ENCODE results near the gene LARGE1.

Gene LARGE1

DNA sequence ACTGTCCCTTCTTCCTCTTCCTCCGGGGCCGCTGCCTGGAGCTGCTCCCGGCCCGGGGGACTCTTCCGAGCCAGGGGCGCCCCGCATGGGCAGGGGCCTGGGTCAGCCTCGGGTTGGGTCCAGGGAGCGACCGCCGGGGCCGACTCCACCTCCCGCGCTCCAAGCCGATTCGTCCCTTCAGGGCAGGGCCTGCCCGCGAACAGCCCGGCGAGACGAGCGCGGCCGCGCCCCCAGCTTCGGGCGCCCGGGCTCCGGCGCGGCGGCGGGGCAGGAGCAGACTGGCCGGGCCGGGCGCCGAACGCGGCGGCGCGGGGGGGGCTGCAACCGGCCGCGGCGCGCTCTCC, at the start of gene LARGE1:
LARGE1 (minus strand) TSS at position 280 of the 344 bp plus-strand sequence.
- H3K9me3 ChIP-seq (ENCODE audit: control insufficient read depth, insufficient read depth, low read length) = no peaks in the 10 kb centered on the region
- peak within 1 kb of the TSS; percentile 94 for H3K4me3 ChIP-seq (ENCODE audit: low read depth, low read length)
- peak within 1 kb of the TSS; percentile 87 for H3K9ac ChIP-seq (ENCODE audit: low read depth, low read length)
- H3K27me3 ChIP-seq (ENCODE audit: control insufficient read depth, insufficient read depth, low read length) = no peaks in the 10 kb centered on the region
- H3K4me1 ChIP-seq (ENCODE audit: control insufficient read depth, insufficient read depth, low read length) = peaks cover 21% of the 10 kb centered on the region
- no peaks in the 10 kb centered on the region for H3K36me3 ChIP-seq (ENCODE audit: control insufficient read depth, insufficient read depth, low read length)

DNA sequence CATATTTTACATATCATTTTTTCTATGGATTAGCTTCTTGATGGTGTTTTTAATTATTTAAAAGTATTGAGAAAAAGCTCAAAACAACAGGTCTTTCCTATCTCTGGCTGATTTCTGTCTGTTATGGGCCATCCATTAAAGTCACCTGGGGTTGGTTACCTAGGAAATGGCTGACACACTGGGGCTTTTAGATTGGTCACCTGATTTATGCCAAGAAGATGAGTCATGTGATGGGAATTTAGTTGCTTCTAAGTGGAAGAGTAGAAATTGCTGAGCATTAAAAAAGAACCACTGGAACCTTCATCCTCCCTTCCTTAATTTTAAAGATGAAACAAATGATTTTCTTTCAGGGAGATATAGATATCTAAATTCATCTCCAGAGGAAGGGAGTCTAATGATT, 48.8 kb upstream of the LARGE1 start:
- H3K4me1 ChIP-seq (ENCODE audit: control insufficient read depth, insufficient read depth, low read length) = peaks cover 6% of the 10 kb centered on the region
- H3K9me3 ChIP-seq (ENCODE audit: control insufficient read depth, insufficient read depth, low read length) = no peaks in the 10 kb centered on the region
- H3K4me3 ChIP-seq (ENCODE audit: low read depth, low read length) = no peak overlapping the region
- H3K9ac ChIP-seq (ENCODE audit: low read depth, low read length) = no peak overlapping the region
- H3K27me3 ChIP-seq (ENCODE audit: control insufficient read depth, insufficient read depth, low read length) = no peaks in the 10 kb centered on the region
- no peaks in the 10 kb centered on the region for H3K36me3 ChIP-seq (ENCODE audit: control insufficient read depth, insufficient read depth, low read length)

DNA sequence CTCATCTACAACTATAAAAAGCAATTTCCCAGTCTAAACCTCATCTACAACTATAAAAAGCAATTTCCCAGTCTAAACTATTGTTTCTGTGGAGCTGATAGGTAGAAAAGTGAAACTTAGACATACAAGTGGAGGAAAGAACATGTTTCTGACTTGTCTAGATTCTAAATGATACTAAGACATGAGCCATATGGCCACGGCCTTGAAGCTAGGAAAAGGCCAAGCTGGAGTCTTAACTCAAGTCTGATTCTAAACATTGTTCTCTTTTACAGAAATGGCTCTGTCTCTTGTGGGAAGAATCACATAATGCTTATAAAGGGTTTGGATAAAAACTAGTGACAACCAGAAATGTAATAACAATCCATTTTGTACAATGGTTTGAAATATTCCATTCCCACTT, 43.8 kb upstream of the LARGE1 start:
- Histone ChIP-seq H3K27me3 (ENCODE audit: control insufficient read depth, insufficient read depth, low read length) (no peaks in the 10 kb centered on the region), H3K9ac (ENCODE audit: low read depth, low read length) (no peak overlapping the region)

DNA sequence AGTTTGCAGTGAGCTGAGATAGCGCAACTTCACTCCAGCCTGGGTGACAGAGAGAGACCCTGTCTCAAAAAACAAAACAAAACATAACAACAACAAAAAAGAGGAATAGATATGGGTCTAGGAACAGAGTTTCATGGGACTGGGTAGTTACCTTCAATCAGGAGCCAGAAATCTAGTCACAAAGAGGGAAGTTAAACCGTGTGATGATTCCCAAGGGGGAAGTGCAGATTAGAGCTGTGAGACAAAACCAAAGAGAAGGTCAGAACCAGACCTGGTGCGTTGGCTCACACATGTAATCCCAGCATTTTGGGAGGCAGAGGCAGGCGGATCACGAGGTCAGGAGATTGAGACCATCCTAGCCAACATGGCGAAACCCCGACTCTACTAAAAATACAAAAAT, 42.1 kb upstream of the LARGE1 start:
- H3K4me3 ChIP-seq (ENCODE audit: low read depth, low read length) = no peak overlapping the region
- H3K9ac ChIP-seq (ENCODE audit: low read depth, low read length) = no peak overlapping the region
- no peaks in the 10 kb centered on the region for H3K27me3 ChIP-seq (ENCODE audit: control insufficient read depth, insufficient read depth, low read length)
- H3K4me1 ChIP-seq (ENCODE audit: control insufficient read depth, insufficient read depth, low read length) = no peaks in the 10 kb centered on the region
- no peaks in the 10 kb centered on the region for H3K9me3 ChIP-seq (ENCODE audit: control insufficient read depth, insufficient read depth, low read length)
- H3K36me3 ChIP-seq (ENCODE audit: control insufficient read depth, insufficient read depth, low read length) = no peaks in the 10 kb centered on the region

More for the DNA sequence above, 43.8 kb upstream of the LARGE1 start:
- H3K36me3 ChIP-seq (ENCODE audit: control insufficient read depth, insufficient read depth, low read length) = no peaks in the 10 kb centered on the region
- H3K9me3 ChIP-seq (ENCODE audit: control insufficient read depth, insufficient read depth, low read length) = no peaks in the 10 kb centered on the region
- no peaks in the 10 kb centered on the region for H3K4me1 ChIP-seq (ENCODE audit: control insufficient read depth, insufficient read depth, low read length)
- no peak overlapping the region for H3K4me3 ChIP-seq (ENCODE audit: low read depth, low read length)

DNA sequence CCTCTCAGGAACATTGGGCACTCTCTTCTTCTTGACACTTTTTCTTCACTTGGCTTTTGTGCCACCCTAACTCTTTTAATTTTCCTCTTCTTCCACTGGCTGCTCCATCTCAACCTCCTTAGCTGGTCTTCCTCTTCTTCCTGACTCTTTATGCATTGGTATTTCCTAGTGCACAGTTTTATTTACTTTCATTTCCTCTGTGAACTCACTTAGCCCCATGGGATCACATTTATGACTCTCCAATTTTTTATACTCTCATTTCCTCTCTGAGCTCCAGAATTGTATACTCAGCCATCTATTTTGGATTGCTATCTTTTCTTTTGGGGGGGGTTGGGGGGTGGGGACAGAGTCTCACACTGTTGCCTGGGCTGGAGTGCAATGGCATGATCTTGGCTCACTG, 38.5 kb upstream of the LARGE1 start:
- H3K9me3 ChIP-seq (ENCODE audit: control insufficient read depth, insufficient read depth, low read length) = no peaks in the 10 kb centered on the region
- H3K4me1 ChIP-seq (ENCODE audit: control insufficient read depth, insufficient read depth, low read length) = no peaks in the 10 kb centered on the region
- H3K4me3 ChIP-seq (ENCODE audit: low read depth, low read length) = no peak overlapping the region
- H3K27me3 ChIP-seq (ENCODE audit: control insufficient read depth, insufficient read depth, low read length) = no peaks in the 10 kb centered on the region
- no peaks in the 10 kb centered on the region for H3K36me3 ChIP-seq (ENCODE audit: control insufficient read depth, insufficient read depth, low read length)
- no peak overlapping the region for H3K9ac ChIP-seq (ENCODE audit: low read depth, low read length)

DNA sequence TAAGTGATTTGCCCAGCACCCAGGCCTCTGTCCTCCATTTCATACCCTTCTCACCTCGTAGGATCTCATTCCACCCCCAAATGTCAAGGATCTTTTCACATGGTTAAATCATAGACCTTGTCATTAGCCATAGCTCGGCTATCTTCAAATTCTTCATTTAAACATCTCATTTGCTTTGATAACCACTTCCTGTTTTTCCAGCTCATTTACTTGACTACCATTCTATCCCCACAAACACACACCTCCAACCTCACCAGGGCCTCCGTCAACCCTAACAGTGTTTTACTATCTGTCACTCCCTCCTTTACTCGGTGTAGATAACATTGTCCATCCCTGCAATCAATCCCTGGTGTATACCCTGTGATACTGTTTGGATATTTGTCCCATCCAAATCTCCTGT, 36.8 kb upstream of the LARGE1 start:
- no peaks in the 10 kb centered on the region for H3K27me3 ChIP-seq (ENCODE audit: control insufficient read depth, insufficient read depth, low read length)
- no peak overlapping the region for H3K9ac ChIP-seq (ENCODE audit: low read depth, low read length)
- no peaks in the 10 kb centered on the region for H3K36me3 ChIP-seq (ENCODE audit: control insufficient read depth, insufficient read depth, low read length)
- no peak overlapping the region for H3K4me3 ChIP-seq (ENCODE audit: low read depth, low read length)
- H3K4me1 ChIP-seq (ENCODE audit: control insufficient read depth, insufficient read depth, low read length) = no peaks in the 10 kb centered on the region
- no peaks in the 10 kb centered on the region for H3K9me3 ChIP-seq (ENCODE audit: control insufficient read depth, insufficient read depth, low read length)

DNA sequence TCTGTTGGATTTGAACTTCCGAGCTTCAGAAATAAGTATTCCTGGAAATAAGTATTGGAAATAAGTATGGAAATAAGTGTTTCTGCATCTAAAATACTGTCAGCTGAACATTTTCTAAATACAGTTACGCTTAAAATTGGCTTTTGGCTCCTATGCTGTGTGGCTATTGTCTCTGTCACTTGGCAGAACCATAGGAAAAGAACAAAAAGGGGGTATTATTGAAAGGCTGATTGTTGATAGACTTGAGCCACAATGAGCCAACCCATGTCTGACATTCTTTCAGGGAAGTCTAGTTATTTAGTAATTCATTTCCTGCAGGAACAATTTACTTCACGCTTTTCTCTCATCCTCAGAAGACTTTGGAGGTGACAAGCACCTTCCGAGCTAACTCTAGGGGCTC, 32.5 kb upstream of the LARGE1 start:
- H3K4me3 ChIP-seq (ENCODE audit: low read depth, low read length) = no peak overlapping the region
- H3K27me3 ChIP-seq (ENCODE audit: control insufficient read depth, insufficient read depth, low read length) = no peaks in the 10 kb centered on the region
- no peaks in the 10 kb centered on the region for H3K9me3 ChIP-seq (ENCODE audit: control insufficient read depth, insufficient read depth, low read length)
- H3K4me1 ChIP-seq (ENCODE audit: control insufficient read depth, insufficient read depth, low read length) = no peaks in the 10 kb centered on the region
- H3K36me3 ChIP-seq (ENCODE audit: control insufficient read depth, insufficient read depth, low read length) = no peaks in the 10 kb centered on the region
- no peak overlapping the region for H3K9ac ChIP-seq (ENCODE audit: low read depth, low read length)

DNA sequence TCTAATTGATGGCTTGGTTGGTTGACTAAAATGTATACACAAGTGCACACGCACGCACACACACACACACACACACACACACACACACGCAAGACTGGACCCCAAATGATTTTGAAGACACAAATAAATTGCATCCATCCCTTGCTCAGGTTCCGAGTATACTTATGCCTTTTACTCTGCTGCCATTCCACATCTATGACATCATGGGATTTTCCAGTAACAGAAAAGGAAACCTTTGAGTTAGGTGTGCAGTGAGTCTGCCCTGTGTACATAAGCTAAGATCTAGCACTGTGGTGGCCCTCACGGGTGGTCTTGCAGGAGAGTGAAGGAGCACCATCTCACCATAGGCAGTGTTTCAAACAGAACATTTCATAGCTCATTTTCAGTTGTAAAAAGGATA, 20.5 kb upstream of the LARGE1 start:
- Histone ChIP-seq H3K9me3 (ENCODE audit: control insufficient read depth, insufficient read depth, low read length) (no peaks in the 10 kb centered on the region), H3K27me3 (ENCODE audit: control insufficient read depth, insufficient read depth, low read length) (no peaks in the 10 kb centered on the region), H3K9ac (ENCODE audit: low read depth, low read length) (no peak overlapping the region), H3K36me3 (ENCODE audit: control insufficient read depth, insufficient read depth, low read length) (no peaks in the 10 kb centered on the region), H3K4me1 (ENCODE audit: control insufficient read depth, insufficient read depth, low read length) (no peaks in the 10 kb centered on the region), H3K4me3 (ENCODE audit: low read depth, low read length) (no peak overlapping the region)

DNA sequence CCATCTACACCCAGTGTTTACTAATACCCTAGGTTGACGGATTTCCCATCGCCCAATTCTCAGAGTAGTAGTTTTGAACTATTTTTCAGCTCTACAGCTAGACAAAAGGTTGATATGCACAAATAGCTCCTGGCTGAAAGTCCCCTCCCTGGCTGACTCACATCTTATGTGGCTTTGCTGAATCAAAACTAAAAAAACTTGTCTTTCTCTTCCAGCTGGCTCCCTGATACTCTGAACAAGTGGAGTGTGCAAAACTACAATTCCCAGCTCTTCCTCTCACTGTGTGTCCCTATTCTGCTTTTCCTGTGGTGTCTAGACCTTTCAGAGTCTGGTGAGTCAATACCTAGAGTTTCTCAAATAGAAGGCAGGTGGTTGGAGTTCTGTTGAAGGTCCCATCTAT, 12.7 kb upstream of the LARGE1 start:
- no peak overlapping the region for H3K4me3 ChIP-seq (ENCODE audit: low read depth, low read length)
- no peak overlapping the region for H3K9ac ChIP-seq (ENCODE audit: low read depth, low read length)
- H3K36me3 ChIP-seq (ENCODE audit: control insufficient read depth, insufficient read depth, low read length) = no peaks in the 10 kb centered on the region
- no peaks in the 10 kb centered on the region for H3K4me1 ChIP-seq (ENCODE audit: control insufficient read depth, insufficient read depth, low read length)
- no peaks in the 10 kb centered on the region for H3K9me3 ChIP-seq (ENCODE audit: control insufficient read depth, insufficient read depth, low read length)
- no peaks in the 10 kb centered on the region for H3K27me3 ChIP-seq (ENCODE audit: control insufficient read depth, insufficient read depth, low read length)

DNA sequence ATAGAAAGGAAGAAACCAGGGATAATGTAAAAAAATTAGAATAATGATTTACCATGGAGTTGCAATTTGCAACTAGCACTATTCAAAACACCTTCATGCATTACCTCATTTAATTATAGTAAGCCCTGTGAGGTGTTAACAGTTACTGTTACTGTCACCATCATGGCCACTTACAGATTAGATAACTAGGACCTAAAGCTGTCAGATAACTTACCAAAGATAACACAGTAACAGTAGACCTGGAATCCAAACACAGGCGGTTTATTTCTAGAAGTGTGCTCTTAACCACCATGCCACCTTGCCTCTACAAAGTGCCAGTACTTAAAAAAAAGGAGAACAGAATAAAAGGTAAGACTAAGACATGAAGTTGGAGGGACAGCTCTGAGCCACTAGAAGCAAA, 11.1 kb upstream of the LARGE1 start:
- no peaks in the 10 kb centered on the region for H3K36me3 ChIP-seq (ENCODE audit: control insufficient read depth, insufficient read depth, low read length)

DNA sequence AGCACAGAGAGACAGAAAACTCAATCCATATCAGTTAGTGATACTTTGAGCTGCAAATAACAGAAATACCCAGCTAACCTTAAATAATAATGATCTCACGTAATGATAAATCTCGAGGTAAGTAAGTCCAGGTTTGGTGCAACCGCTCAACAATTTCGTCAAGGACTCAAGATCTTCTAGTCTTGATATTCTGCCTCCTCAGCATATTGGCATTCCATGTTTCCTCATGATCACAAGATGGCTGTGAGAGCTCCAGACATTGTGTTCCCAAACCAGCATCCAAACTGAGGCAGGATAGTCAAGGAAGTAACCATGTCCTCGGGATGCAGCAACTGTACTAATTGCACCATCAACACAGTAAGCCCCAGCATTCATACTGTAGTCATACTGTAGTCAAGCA, 7.5 kb upstream of the LARGE1 start:
- H3K9ac ChIP-seq (ENCODE audit: low read depth, low read length) = no peak overlapping the region

More for the DNA sequence above, 11.1 kb upstream of the LARGE1 start:
- Histone ChIP-seq H3K4me1 (ENCODE audit: control insufficient read depth, insufficient read depth, low read length) (no peaks in the 10 kb centered on the region), H3K27me3 (ENCODE audit: control insufficient read depth, insufficient read depth, low read length) (no peaks in the 10 kb centered on the region), H3K9ac (ENCODE audit: low read depth, low read length) (no peak overlapping the region), H3K9me3 (ENCODE audit: control insufficient read depth, insufficient read depth, low read length) (no peaks in the 10 kb centered on the region), H3K4me3 (ENCODE audit: low read depth, low read length) (no peak overlapping the region)

DNA sequence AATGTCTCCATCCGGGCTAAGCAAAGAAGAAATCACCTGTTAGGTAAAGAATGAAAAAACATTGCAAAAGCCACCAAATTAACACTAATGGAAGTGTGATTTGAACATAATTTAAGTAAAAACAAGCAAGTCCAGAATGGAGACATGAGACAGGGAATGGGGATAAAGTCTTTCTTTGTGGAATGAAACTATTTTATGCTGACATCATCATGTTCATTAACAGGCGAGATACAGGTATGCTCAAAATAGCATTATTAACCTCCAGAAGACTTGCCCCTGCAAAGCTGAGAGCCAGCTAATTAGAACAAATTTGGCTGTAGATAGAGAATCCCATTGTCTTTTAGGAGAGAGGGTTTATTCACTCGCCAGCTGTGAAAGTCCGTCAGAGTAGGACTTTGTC, 4.9 kb upstream of the LARGE1 start:
- H3K36me3 ChIP-seq (ENCODE audit: control insufficient read depth, insufficient read depth, low read length) = no peaks in the 10 kb centered on the region
- H3K27me3 ChIP-seq (ENCODE audit: control insufficient read depth, insufficient read depth, low read length) = no peaks in the 10 kb centered on the region
- H3K9ac ChIP-seq (ENCODE audit: low read depth, low read length) = no peak overlapping the region
- no peaks in the 10 kb centered on the region for H3K9me3 ChIP-seq (ENCODE audit: control insufficient read depth, insufficient read depth, low read length)
- H3K4me1 ChIP-seq (ENCODE audit: control insufficient read depth, insufficient read depth, low read length) = peaks cover 8% of the 10 kb centered on the region
- no peak overlapping the region for H3K4me3 ChIP-seq (ENCODE audit: low read depth, low read length)

More for the DNA sequence above, 7.5 kb upstream of the LARGE1 start:
- Histone ChIP-seq H3K27me3 (ENCODE audit: control insufficient read depth, insufficient read depth, low read length) (no peaks in the 10 kb centered on the region), H3K36me3 (ENCODE audit: control insufficient read depth, insufficient read depth, low read length) (no peaks in the 10 kb centered on the region), H3K4me3 (ENCODE audit: low read depth, low read length) (no peak overlapping the region), H3K9me3 (ENCODE audit: control insufficient read depth, insufficient read depth, low read length) (no peaks in the 10 kb centered on the region), H3K4me1 (ENCODE audit: control insufficient read depth, insufficient read depth, low read length) (peaks cover 8% of the 10 kb centered on the region)

Measured in iPS-15b (cell line).